Stimulated activated CD4-positive, alpha-beta T cell treated with anti-CD3 and anti-CD28 coated beads, Interleukin-1b, Interleukin-23, amount 100 ng/mL, for 48 hours (primary cell): ENCODE data around the gene IFNLR1.
A peak's percentile ranks its signal among the peaks of the same experiment; 100 is the strongest.
"Not testable (repeated sequence)": the region's sequence is repeated elsewhere in the genome, so short reads cannot be mapped to it uniquely, and the experiment has no call there.

Experiments
- DNase-seq: peaks from one replicate; pipeline ENCODE4 v3.0.0-alpha.2; 2020

Gene IFNLR1

GRCh38 chr1:24186993-24187790 is at the start of gene IFNLR1:
Gene IFNLR1 (minus strand): TSS chr1:24187289. CDS start chr1:24187248, 41 bp downstream.
- peak; percentile 83 for DNase-seq

- peak; percentile 72 for DNase-seq
Observed at GRCh38 chr1:24235921-24236788, 49.1 kb upstream of the IFNLR1 start.

- no peak for DNase-seq
Observed at GRCh38 chr1:24233684-24234600, 46.9 kb upstream of the IFNLR1 start.

- no peak for DNase-seq
Observed at GRCh38 chr1:24231701-24232100, 44.6 kb upstream of the IFNLR1 start.

GRCh38 chr1:24228311-24228710 is 41.2 kb upstream of the IFNLR1 start:
- DNase-seq: no peak

GRCh38 chr1:24226749-24227148 is 39.7 kb upstream of the IFNLR1 start:
- no peak for DNase-seq

GRCh38 chr1:24224761-24225160 is 37.7 kb upstream of the IFNLR1 start:
- DNase-seq: no peak

- no peak for DNase-seq
Observed at GRCh38 chr1:24224086-24224485, 37.0 kb upstream of the IFNLR1 start.

- no peak for DNase-seq
Observed at GRCh38 chr1:24222793-24223192, 35.7 kb upstream of the IFNLR1 start.

GRCh38 chr1:24222008-24222605 is 35.0 kb upstream of the IFNLR1 start:
- no peak for DNase-seq

GRCh38 chr1:24221246-24221645 is 34.2 kb upstream of the IFNLR1 start:
- no peak for DNase-seq

GRCh38 chr1:24216276-24217074 is 29.4 kb upstream of the IFNLR1 start:
- DNase-seq: no peak

- DNase-seq: no peak
Observed at GRCh38 chr1:24215226-24215814, 28.2 kb upstream of the IFNLR1 start.

- DNase-seq: no peak
Observed at GRCh38 chr1:24212376-24212775, 25.3 kb upstream of the IFNLR1 start.

GRCh38 chr1:24210195-24210627 is 23.1 kb upstream of the IFNLR1 start:
- DNase-seq: no peak

- DNase-seq: no peak
Observed at GRCh38 chr1:24209097-24209496, 22.0 kb upstream of the IFNLR1 start.

GRCh38 chr1:24207709-24208108 is 20.6 kb upstream of the IFNLR1 start:
- no peak for DNase-seq

- not testable (repeated sequence) for DNase-seq
Observed at GRCh38 chr1:24207395-24207687, 20.3 kb upstream of the IFNLR1 start.

- DNase-seq: no peak
Observed at GRCh38 chr1:24206516-24207394, 19.7 kb upstream of the IFNLR1 start.

GRCh38 chr1:24206083-24206464 is 19.0 kb upstream of the IFNLR1 start:
- no peak for DNase-seq
